Epithelial cell of esophagus (primary cell): ENCODE measurements around the gene EPHB2.

ENCODE experiments used
- DNase-seq: peaks from one replicate; pipeline ENCODE4 v3.0.0; 2010; ENCODE audit warnings: low read depth
- H3K4me3 ChIP-seq: 2 replicates; pipeline ENCODE4 v1.5.1; 2011; ENCODE audit warnings: mild to moderate bottlenecking, low read length, control low read depth
- CTCF ChIP-seq: IDR thresholded peaks from 2 replicates; pipeline ENCODE4 v1.5.1; 2011; ENCODE audit warnings: low read depth, mild to moderate bottlenecking, low read length, control low read depth, inconsistent platforms; ENCODE audit not compliant: insufficient read depth; ENCODE audit errors: missing control alignments

The EPHB2 gene

DNA sequence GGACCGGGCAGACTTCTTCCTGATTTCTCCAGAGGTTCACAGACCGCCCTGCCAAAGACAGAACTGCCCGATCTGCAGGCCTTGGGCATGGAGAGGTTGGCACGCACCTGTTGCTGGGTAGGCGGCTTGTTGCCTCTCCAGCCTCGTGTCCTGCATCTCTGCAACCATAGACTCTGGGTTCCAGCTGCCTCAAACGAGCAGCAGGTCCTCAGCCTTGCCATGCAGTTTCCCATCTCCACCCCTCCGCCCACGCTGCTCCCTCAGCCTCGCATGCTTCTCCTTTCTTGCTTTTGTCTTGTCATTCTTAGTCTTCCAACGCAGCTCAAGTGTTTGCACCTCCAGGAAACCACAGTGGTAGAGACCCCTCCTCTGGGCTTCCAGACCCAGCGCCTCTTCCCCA lies 135.8 kb downstream of the EPHB2 start:
- no peak for TF ChIP-seq CTCF
- H3K4me3 ChIP-seq = no peak overlapping the region
- no peak for DNase-seq

DNA sequence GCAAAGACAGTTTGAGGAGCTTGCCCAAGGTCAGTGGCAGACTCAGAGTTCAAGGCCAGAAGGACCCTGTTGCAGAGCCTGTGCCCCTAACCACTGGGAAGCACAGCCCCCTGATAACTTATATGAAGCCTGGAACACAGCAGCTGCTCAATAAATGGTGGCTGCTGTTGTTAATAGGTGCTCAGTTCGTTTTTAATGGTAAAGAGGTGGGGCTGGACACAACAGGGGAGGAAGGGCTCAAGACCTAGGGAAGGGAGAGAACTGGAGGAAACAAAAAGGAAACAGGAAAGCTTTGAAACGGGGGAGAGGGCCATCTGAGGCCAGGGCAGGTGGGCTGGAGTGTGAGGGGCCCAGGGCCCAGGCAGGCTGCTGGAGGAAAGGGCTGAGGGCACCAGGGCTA lies 136.6 kb downstream of the EPHB2 start:
- TF ChIP-seq CTCF = no peak
- DNase-seq = no peak
- H3K4me3 ChIP-seq = no peak overlapping the region

DNA sequence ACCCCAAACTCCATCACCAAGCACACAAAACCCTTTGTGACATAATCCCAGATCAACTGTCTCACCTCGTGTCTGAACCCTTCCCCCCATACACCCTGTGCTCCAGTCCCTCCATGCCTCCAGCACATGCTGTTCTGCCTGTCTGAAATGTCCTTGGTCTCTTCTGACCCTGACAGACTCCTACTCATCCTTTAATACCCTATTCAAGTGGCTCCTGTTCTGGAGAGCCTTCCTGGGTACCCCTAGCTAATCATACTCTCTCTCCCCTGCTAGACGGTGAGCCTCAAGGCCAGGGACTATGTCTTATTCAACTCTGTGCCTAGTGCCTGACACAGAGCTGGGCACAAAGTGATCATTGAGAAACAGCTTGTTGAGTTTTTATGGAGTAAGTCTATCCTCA lies 137.1 kb downstream of the EPHB2 start:
- no peak for DNase-seq
- TF ChIP-seq CTCF = no peak
- H3K4me3 ChIP-seq = no peak overlapping the region

DNA sequence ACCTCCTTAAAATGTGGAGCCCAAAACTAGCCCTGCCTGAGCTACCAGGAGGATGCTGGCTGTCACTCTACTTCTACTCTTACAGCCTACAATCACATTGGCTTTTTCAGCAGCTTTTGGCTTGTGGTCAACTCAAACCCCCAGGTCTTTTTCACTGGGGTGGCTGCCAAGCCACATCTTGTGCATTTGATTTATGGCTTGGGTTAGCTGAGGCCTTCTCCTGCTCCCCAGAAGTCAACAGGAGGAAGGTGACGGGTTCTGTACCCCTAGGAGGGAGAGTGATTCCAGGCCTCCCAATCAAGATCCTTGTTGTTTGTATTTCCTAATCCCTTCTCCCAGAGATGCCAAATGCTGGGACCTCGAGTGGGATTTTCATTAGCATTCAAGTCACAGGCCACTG lies 137.8 kb downstream of the EPHB2 start:
- no peak for DNase-seq
- no peak overlapping the region for H3K4me3 ChIP-seq
- no peak for TF ChIP-seq CTCF

DNA sequence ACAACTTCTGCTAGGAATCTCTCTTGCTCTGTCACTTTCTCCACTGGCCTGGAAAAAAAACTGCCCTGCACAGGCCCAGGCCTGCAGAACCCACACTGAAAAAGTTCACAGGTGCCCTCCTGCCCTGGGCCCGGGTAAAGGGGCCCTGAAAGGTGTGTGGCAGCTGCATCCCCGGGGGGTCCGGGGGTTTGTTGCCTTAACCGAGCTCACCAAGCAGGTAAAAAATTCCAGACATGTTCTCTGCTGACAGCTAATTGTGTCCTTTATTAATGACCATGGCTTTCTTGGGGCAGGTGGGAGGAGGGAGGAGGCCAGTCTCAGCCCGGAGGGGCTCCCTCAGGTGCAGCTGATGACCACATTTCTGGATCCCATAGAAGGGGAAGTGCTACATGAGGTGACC lies 139.1 kb downstream of the EPHB2 start:
- TF ChIP-seq CTCF = no peak
- H3K4me3 ChIP-seq = no peak overlapping the region
- DNase-seq = no peak

GRCh38 chr1:22850281-22850680 lies 139.6 kb downstream of the EPHB2 start:
- no peak for TF ChIP-seq CTCF
- peak; percentile 30 for DNase-seq
- H3K4me3 ChIP-seq = no peak overlapping the region

- no peak for DNase-seq
- TF ChIP-seq CTCF = no peak
- H3K4me3 ChIP-seq = no peak overlapping the region
Measured at GRCh38 chr1:22850681-22851080, 140.0 kb downstream of the EPHB2 start.
